ENCODE data around the gene ZSWIM8.
"Not testable (repeated sequence)": the region's sequence is repeated elsewhere in the genome, so short reads cannot be mapped to it uniquely, and the experiment has no call there.

Gene ZSWIM8

DNA sequence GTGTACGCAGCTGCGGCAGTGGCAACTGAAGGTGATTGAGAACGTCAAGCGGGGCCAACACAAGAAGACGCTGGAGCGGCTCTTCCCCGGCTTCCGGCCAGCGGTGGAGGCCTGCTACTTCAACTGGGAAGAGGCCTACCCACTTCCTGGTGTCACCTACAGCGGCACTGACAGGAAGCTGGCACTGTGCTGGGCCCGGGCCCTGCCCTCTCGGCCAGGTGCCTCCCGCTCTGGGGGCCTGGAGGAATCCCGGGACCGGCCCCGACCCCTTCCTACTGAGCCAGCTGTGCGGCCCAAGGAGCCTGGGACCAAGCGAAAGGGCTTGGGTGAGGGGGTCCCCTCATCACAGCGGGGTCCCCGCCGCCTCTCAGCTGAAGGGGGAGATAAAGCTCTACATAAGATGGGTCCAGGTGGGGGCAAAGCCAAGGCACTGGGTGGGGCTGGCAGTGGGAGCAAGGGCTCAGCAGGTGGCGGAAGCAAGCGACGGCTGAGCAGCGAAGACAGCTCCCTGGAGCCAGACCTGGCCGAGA is 6.5 kb downstream of the ZSWIM8 start:
- H3K27ac ChIP-seq = no peak overlapping the region
- TF ChIP-seq ZFX (IDR thresholded peaks at IDR 0.05) = no peak
- TF ChIP-seq, protein P1, sequence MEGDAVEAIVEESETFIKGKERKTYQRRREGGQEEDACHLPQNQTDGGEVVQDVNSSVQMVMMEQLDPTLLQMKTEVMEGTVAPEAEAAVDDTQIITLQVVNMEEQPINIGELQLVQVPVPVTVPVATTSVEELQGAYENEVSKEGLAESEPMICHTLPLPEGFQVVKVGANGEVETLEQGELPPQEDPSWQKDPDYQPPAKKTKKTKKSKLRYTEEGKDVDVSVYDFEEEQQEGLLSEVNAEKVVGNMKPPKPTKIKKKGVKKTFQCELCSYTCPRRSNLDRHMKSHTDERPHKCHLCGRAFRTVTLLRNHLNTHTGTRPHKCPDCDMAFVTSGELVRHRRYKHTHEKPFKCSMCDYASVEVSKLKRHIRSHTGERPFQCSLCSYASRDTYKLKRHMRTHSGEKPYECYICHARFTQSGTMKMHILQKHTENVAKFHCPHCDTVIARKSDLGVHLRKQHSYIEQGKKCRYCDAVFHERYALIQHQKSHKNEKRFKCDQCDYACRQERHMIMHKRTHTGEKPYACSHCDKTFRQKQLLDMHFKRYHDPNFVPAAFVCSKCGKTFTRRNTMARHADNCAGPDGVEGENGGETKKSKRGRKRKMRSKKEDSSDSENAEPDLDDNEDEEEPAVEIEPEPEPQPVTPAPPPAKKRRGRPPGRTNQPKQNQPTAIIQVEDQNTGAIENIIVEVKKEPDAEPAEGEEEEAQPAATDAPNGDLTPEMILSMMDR (conservative IDR thresholded peaks at IDR 0.05) = no peak

DNA sequence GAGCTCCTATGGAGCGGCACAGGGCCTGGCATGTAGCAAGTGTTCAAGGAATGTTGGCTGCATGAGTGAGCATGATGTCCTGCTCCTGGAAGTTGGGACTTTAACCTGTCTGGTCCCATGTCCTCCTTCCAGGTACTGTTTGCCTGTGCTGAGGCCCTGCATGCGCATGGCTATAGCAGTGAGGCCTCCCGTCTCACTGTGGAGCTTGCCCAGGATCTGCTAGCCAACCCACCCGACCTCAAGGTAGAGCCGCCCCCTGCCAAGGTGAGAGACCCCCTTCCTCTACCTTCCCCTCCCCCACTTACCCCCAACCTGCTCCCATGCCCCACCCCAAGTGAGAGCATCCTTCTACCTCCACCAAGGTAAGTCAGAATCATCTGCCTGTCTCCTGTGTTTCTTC is 8.1 kb downstream of the ZSWIM8 start:
- H3K27ac ChIP-seq = no peak overlapping the region
- no peak for TF ChIP-seq ZFX (IDR thresholded peaks at IDR 0.05)
- TF ChIP-seq, protein P1 (conservative IDR thresholded peaks at IDR 0.05) = no peak

DNA sequence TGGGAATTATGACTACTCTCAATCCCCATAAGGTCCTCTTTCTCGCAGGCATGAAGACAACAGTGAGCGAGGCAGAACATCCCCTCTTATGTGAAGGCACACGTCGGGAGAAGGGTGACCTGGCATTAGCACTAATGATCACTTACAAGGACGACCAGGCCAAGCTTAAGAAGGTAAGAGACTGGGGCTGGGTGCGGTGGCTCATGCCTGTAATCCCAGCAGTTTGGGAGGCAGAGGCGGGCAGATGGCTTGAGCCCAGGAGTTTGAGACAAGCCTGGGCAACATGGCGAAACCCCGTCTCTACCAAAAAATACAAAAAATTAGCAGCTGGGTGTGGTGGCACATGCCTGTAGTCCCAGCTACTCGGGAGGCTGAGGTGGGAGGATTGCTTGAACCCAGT is 10.1 kb downstream of the ZSWIM8 start:
- H3K27ac ChIP-seq = not testable (repeated sequence)

DNA sequence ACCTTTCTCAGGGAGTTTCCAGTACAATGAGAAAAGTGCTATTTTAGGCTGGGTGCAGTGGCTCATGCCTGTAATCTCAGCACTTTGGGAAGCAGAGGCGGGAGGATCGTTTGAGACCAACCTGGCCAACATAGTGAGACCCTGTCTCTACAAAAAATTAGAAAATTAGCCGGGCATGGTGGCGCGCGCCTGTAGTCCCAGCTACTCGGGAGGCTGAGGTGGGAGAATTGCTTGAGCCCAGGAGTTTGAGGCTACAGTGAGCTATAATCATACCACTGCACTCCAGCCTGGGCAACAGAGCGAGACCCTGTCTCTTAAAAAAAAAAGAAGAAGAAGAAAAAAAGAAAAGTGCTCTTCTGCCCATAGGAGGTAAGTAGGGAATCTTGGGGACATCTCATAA is 10.6 kb downstream of the ZSWIM8 start:
- H3K27ac ChIP-seq = not testable (repeated sequence)

DNA sequence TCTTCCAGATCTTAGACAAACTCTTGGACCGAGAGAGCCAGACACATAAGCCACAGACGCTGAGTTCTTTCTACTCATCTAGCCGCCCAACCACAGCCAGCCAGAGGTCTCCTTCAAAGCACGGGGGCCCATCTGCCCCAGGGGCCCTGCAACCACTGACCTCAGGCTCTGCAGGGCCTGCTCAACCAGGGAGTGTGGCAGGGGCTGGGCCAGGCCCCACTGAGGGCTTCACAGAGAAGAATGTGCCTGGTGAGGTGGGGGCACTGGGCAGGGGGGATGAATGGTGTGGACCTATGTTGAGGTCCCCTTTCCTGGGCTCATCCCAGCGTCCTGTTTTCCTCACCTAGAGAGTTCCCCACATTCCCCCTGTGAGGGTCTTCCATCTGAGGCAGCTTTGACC is 11.4 kb downstream of the ZSWIM8 start:
- no peak overlapping the region for H3K27ac ChIP-seq
- TF ChIP-seq ZFX (IDR thresholded peaks at IDR 0.05) = no peak
- TF ChIP-seq, protein P1 (conservative IDR thresholded peaks at IDR 0.05) = no peak

DNA sequence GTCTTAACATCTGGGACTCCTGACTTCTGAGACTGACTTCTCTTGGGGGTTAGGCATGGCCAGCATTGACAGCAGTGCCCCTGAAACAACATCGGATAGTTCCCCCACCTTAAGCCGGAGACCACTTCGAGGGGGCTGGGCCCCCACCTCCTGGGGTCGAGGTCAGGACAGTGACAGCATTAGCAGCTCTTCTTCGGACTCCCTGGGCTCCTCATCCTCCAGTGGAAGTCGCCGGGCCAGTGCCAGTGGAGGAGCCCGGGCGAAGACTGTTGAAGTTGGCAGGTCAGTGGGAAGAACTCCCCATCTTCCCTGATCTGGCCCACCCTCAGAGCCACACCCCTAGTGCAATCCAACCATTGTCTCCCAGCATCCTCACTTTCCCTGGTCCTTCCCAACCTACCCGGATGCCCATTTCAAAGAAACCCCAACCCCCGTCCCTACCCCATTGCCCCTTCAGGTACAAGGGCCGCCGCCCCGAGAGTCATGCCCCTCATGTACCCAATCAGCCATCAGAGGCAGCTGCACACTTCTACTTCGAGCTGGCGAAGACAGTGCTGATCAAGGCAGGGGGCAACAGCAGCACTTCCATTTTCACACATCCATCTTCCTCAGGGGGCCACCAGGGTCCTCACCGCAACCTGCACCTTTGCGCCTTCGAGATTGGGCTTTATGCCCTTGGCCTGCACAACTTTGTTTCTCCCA is 12.1 kb downstream of the ZSWIM8 start:
- H3K27ac ChIP-seq = no peak overlapping the region
- TF ChIP-seq ZFX (IDR thresholded peaks at IDR 0.05) = no peak
- TF ChIP-seq, protein P1 (conservative IDR thresholded peaks at IDR 0.05) = no peak

DNA sequence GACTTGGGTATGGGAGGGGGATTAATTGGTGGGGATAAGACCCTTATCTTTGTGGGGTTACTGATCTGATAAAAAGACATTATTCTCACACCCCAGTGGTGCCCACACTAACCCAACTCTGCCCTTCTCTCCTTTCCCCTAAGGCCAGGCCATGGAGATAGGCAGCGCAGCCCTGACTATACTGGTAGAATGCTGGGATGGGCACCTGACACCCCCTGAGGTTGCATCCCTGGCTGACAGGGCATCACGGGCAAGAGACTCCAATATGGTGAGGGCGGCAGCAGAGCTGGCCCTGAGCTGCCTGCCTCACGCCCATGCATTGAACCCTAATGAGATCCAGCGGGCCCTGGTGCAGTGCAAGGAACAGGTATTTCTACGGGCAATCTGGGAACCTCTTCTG is 12.7 kb downstream of the ZSWIM8 start:
- TF ChIP-seq ZFX (IDR thresholded peaks at IDR 0.05) = no peak
- TF ChIP-seq, protein P1 (conservative IDR thresholded peaks at IDR 0.05) = no peak
- H3K27ac ChIP-seq = no peak overlapping the region

DNA sequence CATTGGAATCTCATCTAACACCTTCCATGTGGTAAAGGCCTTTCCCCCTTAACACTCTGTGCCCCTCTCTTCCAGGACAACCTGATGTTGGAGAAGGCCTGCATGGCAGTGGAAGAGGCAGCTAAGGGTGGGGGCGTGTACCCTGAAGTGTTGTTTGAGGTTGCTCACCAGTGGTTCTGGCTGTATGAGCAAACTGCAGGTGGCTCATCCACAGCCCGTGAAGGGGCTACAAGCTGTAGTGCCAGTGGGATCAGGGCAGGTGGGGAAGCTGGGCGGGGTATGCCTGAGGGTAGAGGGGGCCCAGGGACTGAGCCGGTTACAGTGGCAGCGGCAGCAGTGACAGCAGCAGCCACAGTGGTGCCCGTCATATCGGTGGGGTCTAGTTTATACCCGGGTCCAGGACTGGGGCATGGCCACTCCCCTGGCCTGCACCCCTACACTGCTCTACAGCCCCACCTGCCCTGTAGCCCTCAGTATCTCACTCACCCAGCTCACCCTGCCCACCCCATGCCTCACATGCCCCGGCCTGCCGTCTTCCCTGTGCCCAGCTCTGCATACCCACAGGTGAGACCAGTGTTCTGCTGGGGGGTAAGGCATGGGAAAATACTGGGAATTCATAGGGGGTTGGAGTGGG is 13.6 kb downstream of the ZSWIM8 start:
- TF ChIP-seq ZFX (IDR thresholded peaks at IDR 0.05) = no peak
- TF ChIP-seq, protein P1 (conservative IDR thresholded peaks at IDR 0.05) = no peak
- no peak overlapping the region for H3K27ac ChIP-seq
